Measurements from ENCODE around the gene SENP1.

DNA sequence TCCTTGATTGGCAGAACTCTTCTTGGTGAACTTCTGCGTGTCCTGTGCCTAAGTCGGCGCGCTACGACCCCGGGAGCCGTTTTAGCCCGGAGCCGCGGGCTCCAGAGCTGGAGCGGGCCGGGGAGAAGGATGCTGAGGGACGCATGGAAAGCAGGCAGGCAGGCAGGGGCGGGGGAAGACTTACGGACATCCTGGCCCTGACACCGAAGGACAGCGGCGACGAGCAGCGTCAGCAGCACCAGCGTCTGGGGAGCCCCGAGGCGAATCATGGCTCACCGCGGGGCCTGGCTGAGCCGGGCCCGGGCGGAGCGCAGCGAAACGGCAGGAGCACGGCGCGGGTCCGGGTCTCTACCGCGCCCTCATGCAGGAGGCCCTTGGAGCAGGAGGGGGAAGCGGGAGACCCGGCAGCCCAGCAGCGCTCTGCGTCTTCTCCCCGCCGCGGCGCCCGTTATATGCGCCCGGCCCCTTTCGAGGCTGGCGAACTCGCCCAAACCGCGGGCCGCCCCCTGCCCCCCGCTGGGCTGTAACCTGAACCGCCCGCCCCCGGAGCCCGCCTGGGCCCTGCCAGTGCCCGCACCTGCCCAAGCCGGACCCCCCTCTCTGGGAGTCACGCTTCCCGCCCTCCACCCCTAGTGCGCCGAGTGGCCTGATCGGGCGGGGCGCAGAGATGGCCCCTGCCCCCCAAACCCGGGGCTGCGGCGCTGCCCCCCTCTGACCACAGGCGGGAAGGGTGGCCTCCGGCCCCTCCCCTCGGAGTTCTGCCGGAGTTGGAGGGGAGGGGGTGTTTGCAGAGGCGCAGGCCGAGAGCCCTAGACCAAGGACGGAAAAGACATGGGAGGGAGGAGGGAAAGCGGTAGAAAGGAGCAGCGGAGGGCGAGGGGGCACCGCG, 101.6 kb downstream of the SENP1 start, which contains the start of gene COL2A1:
- TF ChIP-seq POLR2A (IDR thresholded peaks at IDR 0.05; ENCODE audit: low read depth, low read length), result no peak
- TF ChIP-seq, protein P1, sequence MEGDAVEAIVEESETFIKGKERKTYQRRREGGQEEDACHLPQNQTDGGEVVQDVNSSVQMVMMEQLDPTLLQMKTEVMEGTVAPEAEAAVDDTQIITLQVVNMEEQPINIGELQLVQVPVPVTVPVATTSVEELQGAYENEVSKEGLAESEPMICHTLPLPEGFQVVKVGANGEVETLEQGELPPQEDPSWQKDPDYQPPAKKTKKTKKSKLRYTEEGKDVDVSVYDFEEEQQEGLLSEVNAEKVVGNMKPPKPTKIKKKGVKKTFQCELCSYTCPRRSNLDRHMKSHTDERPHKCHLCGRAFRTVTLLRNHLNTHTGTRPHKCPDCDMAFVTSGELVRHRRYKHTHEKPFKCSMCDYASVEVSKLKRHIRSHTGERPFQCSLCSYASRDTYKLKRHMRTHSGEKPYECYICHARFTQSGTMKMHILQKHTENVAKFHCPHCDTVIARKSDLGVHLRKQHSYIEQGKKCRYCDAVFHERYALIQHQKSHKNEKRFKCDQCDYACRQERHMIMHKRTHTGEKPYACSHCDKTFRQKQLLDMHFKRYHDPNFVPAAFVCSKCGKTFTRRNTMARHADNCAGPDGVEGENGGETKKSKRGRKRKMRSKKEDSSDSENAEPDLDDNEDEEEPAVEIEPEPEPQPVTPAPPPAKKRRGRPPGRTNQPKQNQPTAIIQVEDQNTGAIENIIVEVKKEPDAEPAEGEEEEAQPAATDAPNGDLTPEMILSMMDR (IDR thresholded peaks at IDR 0.05; ENCODE audit: extremely low read depth in 1 of 2, insufficient read depth in 1 of 2, low read depth in 1 of 2, low read length in 2 of 2), result no peak
